Cortex of kidney (tissue), 1 donor: ENCODE data around the gene COX6B2.

Experiments
- DNase-seq: peaks from one replicate; lab custom pipeline; 2025; lab: John Stamatoyannopoulos, UW

Gene COX6B2

GRCh38 chr19:55312621-55313512 lies 41.7 kb downstream of the COX6B2 start:
- no peak for DNase-seq

GRCh38 chr19:55311797-55312196 lies 42.7 kb downstream of the COX6B2 start:
- no peak for DNase-seq

GRCh38 chr19:55311397-55311796 lies 43.1 kb downstream of the COX6B2 start:
- no peak for DNase-seq

- DNase-seq = no peak
These were observed 44.0 kb downstream of the COX6B2 start for GRCh38 chr19:55310498-55310897.

GRCh38 chr19:55309448-55309847 lies 45.1 kb downstream of the COX6B2 start:
- no peak for DNase-seq

- no peak for DNase-seq
These were observed 46.2 kb downstream of the COX6B2 start for GRCh38 chr19:55308281-55308680.

- DNase-seq = no peak
These were observed 47.8 kb downstream of the COX6B2 start for GRCh38 chr19:55306712-55307111.

GRCh38 chr19:55305983-55306562 lies 48.4 kb downstream of the COX6B2 start:
- DNase-seq = no peak

- DNase-seq = no peak
These were observed 49.0 kb downstream of the COX6B2 start for GRCh38 chr19:55305491-55305890.

- no peak for DNase-seq
These were observed 49.5 kb downstream of the COX6B2 start for GRCh38 chr19:55304980-55305379.

GRCh38 chr19:55304279-55304978 lies 50.1 kb downstream of the COX6B2 start:
- no peak for DNase-seq

- DNase-seq = no peak
These were observed 51.0 kb downstream of the COX6B2 start for GRCh38 chr19:55303477-55303876.

- DNase-seq = no peak
These were observed 52.2 kb downstream of the COX6B2 start for GRCh38 chr19:55302318-55302703.

- no peak for DNase-seq
These were observed 52.8 kb downstream of the COX6B2 start for GRCh38 chr19:55301459-55302317.

- no peak for DNase-seq
These were observed 53.5 kb downstream of the COX6B2 start for GRCh38 chr19:55300886-55301458.

- DNase-seq = no peak
These were observed 54.5 kb downstream of the COX6B2 start for GRCh38 chr19:55299991-55300390.
